NB4 (cell line): ENCODE data around the gene FOXP1.

Experiments
- TF ChIP-seq, protein P1 (sequence below): IDR thresholded peaks from 2 replicates; pipeline ENCODE4 v1.6.1; 2011; ENCODE audit warnings: low read depth, low read length
- TF ChIP-seq, protein P2 (sequence below): IDR thresholded peaks from one replicate; pipeline ENCODE4 v1.5.1; 2012; ENCODE audit warnings: low read depth, low read length

DNA sequence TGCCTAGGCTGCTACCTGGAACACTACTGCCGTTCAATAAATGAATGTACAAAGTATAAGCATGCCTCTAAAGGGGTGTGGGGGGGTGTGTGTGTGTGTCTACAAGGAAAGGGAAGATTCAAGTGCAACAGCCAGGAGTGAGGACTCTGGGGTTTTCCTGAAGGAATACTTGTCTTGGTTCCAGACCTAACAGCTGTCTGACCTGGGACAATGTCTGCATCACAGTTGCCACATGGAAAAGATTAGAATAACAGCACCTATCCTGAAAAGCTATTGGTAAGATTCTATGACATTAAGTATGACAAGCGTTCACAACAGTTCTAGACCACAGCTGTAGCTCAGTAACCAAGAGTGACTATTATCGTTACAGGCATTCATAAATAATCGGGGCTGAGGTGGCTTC is 345.2 kb downstream of the FOXP1 start:
- TF ChIP-seq, protein P1, sequence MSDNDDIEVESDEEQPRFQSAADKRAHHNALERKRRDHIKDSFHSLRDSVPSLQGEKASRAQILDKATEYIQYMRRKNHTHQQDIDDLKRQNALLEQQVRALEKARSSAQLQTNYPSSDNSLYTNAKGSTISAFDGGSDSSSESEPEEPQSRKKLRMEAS: no peak
- TF ChIP-seq, protein P2, sequence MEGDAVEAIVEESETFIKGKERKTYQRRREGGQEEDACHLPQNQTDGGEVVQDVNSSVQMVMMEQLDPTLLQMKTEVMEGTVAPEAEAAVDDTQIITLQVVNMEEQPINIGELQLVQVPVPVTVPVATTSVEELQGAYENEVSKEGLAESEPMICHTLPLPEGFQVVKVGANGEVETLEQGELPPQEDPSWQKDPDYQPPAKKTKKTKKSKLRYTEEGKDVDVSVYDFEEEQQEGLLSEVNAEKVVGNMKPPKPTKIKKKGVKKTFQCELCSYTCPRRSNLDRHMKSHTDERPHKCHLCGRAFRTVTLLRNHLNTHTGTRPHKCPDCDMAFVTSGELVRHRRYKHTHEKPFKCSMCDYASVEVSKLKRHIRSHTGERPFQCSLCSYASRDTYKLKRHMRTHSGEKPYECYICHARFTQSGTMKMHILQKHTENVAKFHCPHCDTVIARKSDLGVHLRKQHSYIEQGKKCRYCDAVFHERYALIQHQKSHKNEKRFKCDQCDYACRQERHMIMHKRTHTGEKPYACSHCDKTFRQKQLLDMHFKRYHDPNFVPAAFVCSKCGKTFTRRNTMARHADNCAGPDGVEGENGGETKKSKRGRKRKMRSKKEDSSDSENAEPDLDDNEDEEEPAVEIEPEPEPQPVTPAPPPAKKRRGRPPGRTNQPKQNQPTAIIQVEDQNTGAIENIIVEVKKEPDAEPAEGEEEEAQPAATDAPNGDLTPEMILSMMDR: no peak
